KOPT-K1 (cell line): ENCODE results near the gene CGGBP1.
"Not testable (repeated sequence)": the region's sequence is repeated elsewhere in the genome, so short reads cannot be mapped to it uniquely, and the experiment has no call there.

Source experiments
- H3K27ac ChIP-seq: fragments of 200-600 bp; sonication (generic); 2 replicates; pipeline ENCODE4 v1.5.1; 2016; ENCODE audit warnings: antibody characterized with exemption, mild to moderate bottlenecking, low read depth, low read length; ENCODE audit not compliant: poor library complexity, severe bottlenecking
- H3K36me3 ChIP-seq: fragments of 200-600 bp; sonication (generic); 2 replicates; pipeline ENCODE4 v1.5.1; 2017; ENCODE audit warnings: antibody characterized with exemption, mild to moderate bottlenecking, low read length, moderate library complexity; ENCODE audit not compliant: insufficient read depth
- H3K9me3 ChIP-seq: fragments of 200-600 bp; sonication (generic); 2 replicates; pipeline ENCODE4 v1.5.1; 2017; ENCODE audit warnings: antibody characterized with exemption, low read length, mild to moderate bottlenecking; ENCODE audit not compliant: insufficient read depth, poor library complexity, severe bottlenecking

CGGBP1 gene

GRCh38 chr3:88019024-88019423 is 39.8 kb downstream of the CGGBP1 start:
- no peak overlapping the region for H3K27ac ChIP-seq
- no peaks in the 10 kb centered on the region for H3K9me3 ChIP-seq
- no peaks in the 10 kb centered on the region for H3K36me3 ChIP-seq

DNA sequence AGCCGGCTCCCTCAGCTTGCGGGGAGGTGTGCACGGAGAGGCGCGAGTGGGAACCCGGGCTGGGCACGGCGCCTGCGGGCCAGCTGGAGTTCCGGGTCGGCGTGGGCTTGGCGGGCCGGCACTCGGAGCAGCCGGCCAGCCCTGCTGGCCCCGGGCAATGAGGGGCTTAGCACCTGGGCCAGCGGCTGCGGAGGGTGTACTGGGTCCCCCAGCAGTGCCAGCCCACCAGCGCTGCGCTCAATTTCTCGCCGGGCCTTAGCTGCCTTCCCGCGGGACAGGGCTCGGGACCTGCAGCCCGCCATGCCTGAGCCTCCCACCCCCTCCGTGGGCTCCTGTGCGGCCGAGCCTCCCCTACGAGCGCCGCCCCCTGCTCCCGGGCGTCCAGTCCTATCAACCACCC is 43.1 kb downstream of the CGGBP1 start:
- H3K36me3 ChIP-seq, H3K9me3 ChIP-seq, H3K27ac ChIP-seq: not testable (repeated sequence)

- Histone ChIP-seq H3K36me3 (no peaks in the 10 kb centered on the region), H3K27ac (no peak overlapping the region)
Observed at GRCh38 chr3:88013592-88013991, 45.2 kb downstream of the CGGBP1 start.

GRCh38 chr3:88010810-88011209 is 48.0 kb downstream of the CGGBP1 start:
- no peak overlapping the region for H3K27ac ChIP-seq
- H3K36me3 ChIP-seq = no peaks in the 10 kb centered on the region
- H3K9me3 ChIP-seq = no peaks in the 10 kb centered on the region

More at GRCh38 chr3:88013592-88013991, 45.2 kb downstream of the CGGBP1 start:
- no peaks in the 10 kb centered on the region for H3K9me3 ChIP-seq

GRCh38 chr3:88009066-88009465 is 49.7 kb downstream of the CGGBP1 start:
- no peaks in the 10 kb centered on the region for H3K9me3 ChIP-seq
- H3K36me3 ChIP-seq = no peaks in the 10 kb centered on the region

GRCh38 chr3:88005066-88005465 is 53.7 kb downstream of the CGGBP1 start:
- Histone ChIP-seq H3K27ac (no peak overlapping the region), H3K9me3 (no peaks in the 10 kb centered on the region), H3K36me3 (no peaks in the 10 kb centered on the region)

More at GRCh38 chr3:88009066-88009465, 49.7 kb downstream of the CGGBP1 start:
- no peak overlapping the region for H3K27ac ChIP-seq

GRCh38 chr3:88003115-88003755 is 55.6 kb downstream of the CGGBP1 start:
- no peaks in the 10 kb centered on the region for H3K36me3 ChIP-seq
- H3K9me3 ChIP-seq = no peaks in the 10 kb centered on the region
- no peak overlapping the region for H3K27ac ChIP-seq

- H3K9me3 ChIP-seq = no peaks in the 10 kb centered on the region
- no peaks in the 10 kb centered on the region for H3K36me3 ChIP-seq
- no peak overlapping the region for H3K27ac ChIP-seq
Observed at GRCh38 chr3:88002448-88002847, 56.4 kb downstream of the CGGBP1 start.
